IPS-11a (cell line): ENCODE measurements around the gene CD300H.

Experiments
- H3K4me3 ChIP-seq: one replicate; pipeline ENCODE4 v1.5.1; 2013; ENCODE audit warnings: low read depth, low read length, control low read depth

The CD300H gene

DNA sequence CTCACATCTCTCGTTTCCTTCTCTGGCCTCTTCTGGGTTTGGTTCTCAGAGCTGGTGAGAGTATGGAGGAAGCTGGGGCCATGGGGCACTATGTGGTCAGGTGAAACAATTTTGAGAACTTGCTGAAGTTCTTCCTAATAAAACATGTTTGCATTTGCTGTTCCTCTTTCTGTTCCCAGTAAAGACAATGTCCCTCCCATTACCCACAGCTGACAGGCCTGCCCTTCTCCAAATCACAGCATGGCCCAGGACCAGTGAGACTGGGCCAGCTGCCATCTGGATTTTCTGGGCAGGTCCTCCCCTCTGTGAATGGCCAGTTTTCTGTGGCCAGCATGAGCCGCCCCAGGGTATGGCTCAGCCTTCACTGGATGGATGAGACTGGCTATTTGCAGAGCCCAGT is at the start of gene CD300H:
Gene CD300H (minus strand): TSS at position 113 of the 400 bp plus-strand sequence.
- no peak within 1 kb of the TSS for H3K4me3 ChIP-seq

DNA sequence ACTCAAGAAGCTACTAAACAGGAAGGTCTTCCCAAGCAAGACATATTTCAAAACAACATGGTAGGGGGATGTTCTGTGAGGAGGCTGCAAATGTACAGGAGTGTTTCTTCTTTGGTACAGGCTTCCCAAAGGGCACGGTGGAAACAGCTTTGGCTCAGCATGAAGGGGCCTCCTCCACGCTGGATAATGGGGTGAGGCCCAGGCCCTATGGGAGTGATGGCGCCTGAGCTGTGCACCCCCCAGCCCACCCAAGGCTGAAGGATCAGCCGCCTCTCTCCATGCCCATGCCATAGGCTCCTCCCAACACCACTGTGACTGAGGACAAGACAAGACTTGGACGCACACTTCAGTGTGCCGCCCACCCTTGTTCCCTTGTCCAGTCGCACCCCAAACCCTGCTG is 49.4 kb upstream of the CD300H start:
- no peak overlapping the region for H3K4me3 ChIP-seq

DNA sequence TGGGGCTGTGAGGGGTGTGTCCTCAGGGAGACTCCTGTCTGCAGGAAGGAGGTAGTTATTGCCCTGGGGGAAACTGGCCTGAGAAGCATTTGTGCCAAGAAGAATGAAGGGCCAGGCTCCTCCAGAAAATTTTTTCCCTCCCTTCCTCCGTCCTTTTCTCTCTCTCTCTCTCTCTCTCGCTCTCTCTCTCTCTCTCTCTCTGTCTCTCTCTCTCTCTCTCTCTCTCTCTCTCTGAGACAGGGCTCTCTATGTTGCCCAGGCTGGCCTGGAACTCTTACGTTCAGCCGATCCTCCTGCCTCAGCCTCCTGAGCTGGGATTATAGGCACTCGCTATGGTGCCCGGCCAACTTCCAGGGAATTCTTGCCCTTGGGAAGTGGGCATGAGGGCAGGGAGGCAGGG is 44.7 kb upstream of the CD300H start:
- no peak overlapping the region for H3K4me3 ChIP-seq

DNA sequence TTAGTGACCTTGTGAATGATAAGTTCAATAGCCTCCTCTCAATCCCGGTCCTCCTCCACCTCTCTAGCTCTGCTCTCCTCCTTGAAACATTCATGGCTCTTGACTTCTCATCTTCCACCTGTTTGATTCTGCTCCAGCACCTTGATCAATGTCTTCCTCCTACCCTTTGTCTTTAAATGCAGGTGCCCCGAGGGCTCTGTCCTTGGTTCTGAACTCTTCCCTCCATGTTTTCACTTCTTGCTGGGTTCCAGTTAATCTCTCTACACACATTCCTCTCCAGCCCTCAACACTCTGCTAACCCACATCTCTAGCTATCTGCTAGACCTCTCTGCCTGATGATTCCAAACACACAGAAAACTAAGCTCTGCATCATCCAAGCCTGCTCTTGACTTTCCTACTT is 42.8 kb upstream of the CD300H start:
- H3K4me3 ChIP-seq: no peak overlapping the region

DNA sequence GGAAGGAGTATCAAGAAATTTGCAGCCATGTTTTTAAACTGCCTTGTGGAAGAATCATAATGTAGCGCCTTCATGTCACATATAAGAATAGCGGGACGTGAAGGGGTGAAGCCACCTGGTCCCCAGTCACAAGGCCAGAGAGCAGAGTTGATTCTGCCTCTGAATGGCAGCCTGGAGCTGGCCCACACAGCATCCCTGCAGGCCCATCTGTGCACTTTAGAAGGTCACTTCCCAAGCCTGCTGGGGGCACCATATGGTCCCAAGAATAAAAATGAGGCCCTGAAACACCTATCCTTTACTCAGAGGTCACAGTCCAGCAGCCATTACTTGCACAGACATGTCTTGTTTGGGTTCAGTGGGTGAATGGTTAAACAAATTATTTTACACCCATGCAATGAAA is 41.2 kb upstream of the CD300H start:
- H3K4me3 ChIP-seq: no peak overlapping the region

DNA sequence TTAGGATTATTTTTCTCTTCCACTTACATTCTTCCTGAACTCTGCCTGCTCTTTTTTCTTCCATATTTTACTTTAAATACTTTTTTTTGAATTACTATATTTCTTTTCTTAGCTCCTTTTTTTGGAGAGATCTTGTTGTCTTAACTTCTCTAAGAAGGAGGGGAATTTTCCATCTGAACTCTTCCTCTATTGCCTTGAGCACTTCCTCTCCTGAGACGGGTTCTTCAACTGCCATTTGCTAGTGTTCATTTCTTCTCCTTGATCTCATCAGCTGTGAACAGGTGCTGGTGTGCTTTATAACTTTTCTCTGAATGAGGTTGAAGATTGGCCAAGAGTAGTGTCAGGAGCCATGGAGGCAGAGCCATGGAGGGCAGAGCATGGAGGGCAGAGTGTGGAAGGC is 39.9 kb upstream of the CD300H start:
- no peak overlapping the region for H3K4me3 ChIP-seq

DNA sequence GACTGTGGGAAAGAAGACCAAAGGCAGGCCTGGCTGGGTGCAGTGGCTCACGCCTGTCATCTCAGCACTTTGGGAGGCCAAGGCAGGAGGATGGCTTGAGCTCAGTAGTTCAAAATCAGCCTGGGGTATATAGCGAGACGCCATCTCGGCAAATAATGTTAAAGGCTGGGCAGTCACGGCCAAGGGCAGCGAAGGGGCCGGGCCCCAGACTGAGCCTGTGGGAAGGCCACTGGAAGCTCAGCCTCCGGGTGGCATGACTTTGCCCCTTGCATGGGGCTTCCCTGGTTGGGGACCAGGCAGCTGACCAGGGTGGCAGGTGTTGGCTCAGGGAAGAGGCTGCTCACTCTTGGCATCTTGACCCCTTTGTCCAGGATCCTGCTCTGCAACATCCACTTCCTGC is 38.7 kb upstream of the CD300H start:
- H3K4me3 ChIP-seq: no peak overlapping the region

DNA sequence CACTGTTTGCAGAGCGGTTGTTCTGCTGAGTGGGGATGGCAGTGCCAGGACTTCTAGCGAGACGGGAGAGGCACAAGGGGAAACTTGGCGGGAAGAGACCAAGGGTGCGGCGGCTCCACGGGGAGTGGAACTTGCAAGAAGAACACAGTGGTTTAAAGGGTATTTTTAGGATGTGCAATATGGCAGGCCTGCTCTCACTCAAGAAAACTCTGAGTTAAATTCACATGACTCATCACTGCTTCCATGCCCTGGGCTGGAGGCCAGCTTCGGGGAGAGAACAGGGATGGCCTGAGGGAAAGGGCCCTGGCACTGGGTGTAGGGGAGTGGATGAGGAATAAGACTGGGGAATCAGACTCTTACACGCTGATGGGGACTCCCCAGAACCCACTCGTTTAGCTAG is 38.1 kb upstream of the CD300H start:
- H3K4me3 ChIP-seq: no peak overlapping the region

DNA sequence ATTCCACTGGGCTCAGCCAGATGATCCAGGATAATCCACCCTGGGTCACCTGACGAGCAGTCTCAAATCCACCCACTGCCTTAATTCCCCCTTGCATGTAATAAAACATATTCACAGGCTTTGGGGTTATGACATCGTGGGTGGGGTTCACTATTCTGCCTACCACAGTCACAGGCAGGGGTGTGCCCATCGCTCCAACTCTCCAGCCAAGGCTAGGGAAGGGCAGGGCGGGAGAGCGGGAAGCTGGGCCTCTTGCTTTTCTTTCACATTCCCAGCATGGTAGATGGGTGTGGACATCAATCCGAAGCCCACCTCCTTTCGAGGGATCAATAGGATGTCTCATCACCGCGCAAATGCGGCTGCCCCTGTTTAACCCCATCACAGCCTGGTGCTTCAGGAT is 37.5 kb upstream of the CD300H start:
- no peak overlapping the region for H3K4me3 ChIP-seq

DNA sequence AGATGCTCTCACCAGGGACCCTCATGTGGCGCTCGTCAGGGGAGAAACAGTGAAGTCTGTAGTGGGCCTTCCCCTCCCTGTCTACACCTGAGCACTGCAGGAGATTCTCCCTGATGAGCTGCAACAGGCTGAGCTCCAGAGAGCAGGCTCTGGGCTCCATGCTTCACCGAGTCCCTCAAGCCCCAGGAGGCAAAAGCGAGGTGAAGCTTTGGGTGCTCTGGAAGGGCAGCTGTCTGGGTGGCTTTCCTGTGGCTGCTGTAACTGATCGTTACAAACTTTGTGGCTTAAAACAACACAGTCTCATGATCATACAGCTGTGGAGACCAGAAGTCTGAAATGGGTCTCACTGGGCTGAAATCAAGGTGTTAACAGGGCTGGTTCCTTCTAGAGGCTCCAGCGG is 36.9 kb upstream of the CD300H start:
- no peak overlapping the region for H3K4me3 ChIP-seq

DNA sequence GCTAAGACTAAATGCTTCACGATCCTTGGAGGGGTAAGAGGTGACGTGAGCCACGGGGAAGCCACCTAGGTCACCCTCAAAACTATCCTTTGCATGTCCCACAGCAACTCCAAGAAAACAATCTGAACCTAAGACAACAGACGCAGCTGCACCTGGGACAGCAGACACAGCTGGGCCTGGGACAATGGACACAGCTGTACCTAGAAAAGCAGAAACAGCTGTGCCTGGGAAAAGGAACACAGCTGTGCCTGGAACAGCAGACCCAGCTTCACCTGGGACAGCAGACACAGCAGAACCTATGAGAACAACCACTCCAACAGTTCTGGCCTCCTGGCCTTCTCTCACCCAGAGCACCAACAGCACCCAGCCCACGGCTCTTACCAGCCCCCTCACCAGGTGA is 36.4 kb upstream of the CD300H start:
- H3K4me3 ChIP-seq: no peak overlapping the region

DNA sequence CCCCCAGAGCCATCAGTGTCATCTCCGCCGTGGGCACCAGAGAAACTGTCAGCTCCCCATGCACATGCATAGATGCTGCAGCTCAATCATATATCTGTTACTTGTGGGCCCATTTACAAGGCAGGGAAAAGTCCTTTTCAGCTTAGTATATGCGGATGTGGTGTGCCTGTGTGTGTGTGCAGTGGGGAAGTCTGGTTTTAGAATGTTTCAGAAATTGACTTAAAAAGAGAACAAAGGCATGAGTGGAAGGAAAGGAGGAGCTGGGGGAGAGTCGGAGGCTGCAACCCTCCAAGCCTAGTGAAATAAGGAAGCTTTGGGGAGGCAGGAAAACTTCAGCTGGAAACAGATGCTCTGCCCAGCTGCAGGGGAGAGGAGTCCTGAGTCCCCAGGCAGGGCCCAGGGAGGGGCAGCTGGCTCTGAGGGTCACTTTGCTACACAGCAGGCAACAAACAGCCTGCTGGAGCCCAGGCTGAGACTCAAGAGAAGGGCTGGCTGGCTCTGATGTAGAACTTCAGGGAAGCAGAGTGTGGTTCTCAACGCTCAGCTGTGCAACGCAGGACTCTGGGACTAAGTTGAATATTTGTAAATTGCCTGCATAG is 35.8 kb upstream of the CD300H start:
- no peak overlapping the region for H3K4me3 ChIP-seq

DNA sequence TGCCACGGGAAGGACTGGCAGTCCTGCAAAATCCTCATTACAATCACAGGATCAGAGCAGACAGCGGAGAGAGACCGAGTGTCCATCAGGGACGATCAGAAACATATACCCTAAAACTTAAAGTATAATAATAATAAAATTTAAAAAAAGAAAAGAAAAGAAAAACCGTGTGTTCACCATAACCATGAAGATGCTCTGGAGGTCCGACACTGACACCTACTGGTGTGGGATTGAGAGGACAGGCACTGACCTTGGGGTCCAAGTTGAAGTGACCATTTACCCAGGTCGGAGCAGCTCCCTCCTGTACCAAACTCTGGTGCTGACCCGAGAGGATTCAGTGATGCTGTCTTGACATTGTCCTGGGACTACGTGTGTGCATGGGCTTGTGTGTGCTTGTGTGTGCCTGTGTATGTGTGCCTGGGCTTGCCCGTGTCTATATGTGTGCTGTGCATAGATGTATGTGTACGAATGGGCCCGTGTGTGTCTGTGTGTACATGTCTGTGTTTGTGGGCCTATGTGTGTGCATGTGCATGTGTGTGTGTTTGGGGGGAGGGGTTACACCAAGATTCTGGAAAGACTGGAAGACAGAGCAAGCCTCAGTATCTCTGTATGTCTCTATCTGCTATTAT is 34.7 kb upstream of the CD300H start:
- H3K4me3 ChIP-seq: no peak overlapping the region

DNA sequence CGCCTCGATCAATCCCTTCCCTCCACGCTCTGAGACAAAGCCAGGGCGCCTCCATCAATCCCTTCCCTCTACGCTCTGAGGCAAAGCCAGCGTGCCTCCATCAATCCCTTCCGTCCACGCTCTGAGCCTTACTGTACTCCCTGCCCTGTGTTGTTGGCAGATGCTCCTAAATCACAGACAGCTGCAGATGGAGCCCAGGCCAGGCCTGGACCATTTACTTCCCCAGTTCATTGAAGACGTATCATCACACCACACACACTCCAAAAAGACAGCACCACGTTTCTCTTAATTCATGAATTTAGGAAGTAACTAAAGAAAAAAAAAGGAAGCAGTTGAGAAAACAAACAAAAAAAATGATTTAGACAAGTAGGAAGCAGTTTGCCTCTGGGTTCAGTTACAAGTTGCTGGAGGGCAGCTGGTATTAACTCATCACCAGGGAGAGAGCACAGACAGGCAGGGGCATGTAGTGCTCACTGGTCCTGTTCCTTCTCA is 32.2 kb upstream of the CD300H start:
- no peak overlapping the region for H3K4me3 ChIP-seq

DNA sequence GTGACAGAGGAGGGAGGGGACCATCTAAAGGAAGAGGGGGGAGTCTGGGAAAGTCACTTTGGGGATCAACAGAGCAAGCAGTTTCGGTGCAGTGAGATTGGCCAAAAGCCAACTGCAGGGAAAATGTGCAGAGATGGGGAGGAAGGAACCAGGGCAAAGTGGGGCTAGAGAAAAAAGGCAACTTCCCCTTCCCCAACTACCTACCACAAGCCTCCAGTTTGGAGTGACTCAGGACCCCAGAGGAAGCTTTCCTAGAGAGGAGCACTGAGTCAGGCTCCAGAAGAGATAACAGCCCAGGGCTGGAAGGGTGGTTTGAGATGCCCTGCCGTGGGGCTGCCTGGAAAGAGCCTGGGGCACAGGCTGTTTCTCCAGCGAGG is 31.7 kb upstream of the CD300H start:
- no peak overlapping the region for H3K4me3 ChIP-seq

DNA sequence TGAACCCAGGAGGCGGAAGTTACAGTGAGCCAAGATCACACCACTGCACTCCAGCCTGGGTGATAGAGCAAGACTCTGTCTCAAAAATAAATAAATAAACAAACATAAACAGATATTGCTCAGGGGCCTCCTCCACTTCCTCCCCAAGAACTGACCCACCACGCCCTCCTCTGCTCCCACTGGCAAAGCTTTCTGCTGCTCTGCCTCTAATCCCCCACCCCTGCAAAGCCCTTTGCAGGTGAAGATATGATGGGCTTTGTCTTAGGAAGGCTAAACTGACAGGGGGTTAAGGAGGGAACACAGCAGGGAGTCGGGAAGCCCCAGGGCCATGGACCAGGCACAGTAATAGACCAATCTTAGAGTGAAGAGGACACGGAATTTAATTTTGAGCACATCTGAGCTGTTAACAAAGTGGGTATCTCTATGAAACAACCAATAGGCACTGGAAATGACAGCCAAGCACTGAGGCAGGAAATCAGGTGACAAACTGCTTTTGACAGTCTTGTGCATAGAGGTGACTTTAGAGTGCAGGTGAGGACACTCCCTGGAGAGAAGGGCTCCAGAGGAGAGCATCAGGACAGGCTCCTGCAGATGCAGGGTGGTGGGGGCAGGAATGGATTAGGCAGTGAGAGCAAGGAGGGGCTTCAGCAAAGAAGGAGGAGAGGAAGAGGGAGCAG is 31.2 kb upstream of the CD300H start:
- H3K4me3 ChIP-seq: no peak overlapping the region

DNA sequence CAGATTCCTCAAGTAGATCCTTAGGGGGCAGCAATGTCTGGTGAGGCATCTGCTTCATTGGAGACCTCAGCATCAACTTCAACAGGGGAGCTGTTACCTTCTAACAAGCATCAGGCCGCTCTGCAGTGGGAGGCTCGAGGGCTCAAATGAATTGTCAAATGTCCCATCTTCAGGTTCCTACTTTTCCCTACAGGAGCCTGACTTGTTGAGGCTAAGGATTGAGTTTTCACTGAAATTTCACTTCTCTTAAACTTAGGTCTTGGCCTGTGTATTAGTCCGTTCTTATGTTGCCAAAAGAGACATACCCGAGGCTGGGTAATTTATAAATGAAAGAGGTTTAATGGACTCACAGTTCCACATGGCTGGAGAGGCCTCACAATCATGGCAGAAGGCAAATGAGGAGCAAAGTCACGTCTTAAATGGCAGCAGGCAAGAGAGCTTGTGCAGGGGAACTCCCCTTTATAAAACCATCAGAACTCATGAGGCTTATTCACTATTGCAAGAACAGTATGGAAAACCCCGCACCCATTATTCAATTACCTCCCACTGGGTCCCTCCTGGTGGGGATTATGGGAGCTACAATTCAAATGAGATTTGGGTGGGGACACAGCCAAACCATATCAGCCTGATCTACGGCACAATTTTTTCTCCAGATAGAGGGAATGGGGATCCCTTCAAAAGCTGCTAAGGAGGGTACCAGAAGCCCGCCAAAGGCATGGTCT is 29.9 kb upstream of the CD300H start:
- no peak overlapping the region for H3K4me3 ChIP-seq

DNA sequence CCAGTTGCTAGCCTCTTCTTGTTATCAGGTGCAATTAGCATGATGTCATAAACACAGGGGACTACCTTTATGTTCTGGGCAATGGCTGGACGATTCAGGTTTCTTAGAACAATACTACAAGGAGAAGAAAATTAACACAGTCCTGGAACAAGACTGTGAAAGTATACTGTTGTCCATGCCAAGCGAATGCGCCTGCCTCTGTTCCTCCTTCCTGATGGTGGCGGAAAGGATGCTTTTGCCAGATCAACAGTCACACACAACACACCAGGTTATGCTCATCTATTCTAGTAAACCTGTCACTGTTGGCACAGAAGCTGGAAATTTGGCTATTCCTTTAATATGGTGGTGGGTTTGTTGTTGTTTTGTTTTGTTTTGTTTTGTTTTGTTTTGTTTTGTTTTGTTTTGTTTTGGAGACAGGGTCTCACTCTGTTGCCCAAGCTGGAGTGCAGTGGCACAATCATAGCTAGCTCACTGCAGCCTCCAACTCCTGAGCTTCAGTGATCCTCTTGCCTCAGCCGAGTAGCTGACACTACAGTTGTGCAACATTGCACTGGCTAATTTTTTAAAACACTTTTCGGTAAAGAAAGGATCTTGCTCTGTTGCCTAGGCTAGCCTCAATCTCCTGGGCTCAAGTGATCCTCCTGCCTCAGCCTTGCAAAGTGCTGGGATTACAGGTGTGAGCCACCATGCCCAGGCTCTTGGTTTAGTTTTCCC is 27.9 kb upstream of the CD300H start:
- H3K4me3 ChIP-seq: no peak overlapping the region

DNA sequence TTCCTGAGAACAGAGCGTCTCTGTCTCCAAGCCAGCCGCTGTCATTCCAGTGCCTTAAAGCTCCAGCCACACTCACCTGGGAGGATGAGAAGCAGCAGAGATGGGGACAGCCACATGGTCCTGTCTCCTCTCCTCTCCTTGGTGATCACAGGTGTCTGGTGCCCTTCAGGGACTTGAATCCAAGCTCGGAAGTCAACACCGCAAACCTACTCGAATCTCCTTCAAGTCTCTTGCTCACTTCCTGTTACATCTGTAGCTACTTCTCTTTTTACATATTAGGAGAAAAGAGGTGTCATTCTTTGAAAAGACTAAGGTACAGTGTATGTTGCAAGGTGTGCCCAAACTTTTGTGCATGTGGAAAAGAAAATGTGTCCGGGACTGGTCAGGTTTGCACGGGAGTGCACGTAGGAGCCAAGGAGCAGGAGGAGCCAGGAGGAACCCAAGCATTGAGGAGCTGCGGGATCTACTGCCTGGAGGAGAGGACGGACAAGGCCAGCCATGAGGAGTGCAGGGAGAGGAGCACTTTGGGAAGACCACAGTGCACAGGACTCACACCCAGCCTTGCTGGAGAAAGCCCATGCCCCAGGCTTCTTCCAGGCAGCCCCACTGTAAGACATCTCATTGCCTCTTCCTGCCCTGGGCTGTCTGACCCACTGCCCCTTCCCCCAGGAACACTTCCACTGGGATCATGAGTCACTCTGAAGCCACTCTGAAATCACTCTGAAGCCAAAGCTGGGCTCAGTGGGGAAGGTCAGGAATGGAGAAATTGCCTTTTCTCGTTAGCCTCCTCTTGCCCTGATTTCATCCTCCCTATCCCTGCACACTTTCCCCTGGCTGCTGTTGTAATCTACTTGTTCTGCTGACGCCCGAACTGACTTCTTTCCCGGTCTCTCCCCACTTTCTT is 25.0 kb upstream of the CD300H start, which contains the start of gene CD300LD:
Gene CD300LD (minus strand): TSS at position 197 of the 904 bp plus-strand sequence. CDS start 81 bp downstream, at position 116.
- H3K4me3 ChIP-seq: no peak within 1 kb of the TSS

DNA sequence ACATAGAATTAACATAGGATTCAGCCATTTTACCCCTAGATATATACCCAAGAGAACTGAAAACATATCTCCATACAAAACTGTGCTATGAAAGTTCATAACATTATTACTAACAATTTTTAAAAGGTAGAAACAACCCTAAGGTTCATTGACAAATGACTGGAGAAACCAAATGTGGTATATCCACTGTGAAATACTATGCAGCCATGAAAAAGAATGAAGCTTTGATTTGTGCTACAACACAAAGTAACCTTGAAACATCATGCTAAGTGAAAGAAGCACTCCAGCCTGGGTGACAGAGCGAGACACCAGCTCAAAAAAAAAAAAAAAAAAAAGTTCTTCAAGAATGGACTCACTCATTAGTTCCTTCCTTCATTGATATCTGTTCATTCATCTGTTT is 24.2 kb upstream of the CD300H start:
- H3K4me3 ChIP-seq: no peak overlapping the region
